ENCODE measurements around the gene NFATC2.
A peak's percentile ranks its signal among the peaks of the same experiment; 100 is the strongest.
"Not testable (repeated sequence)": the region's sequence is repeated elsewhere in the genome, so short reads cannot be mapped to it uniquely, and the experiment has no call there.

Gene NFATC2

GRCh38 chr20:51468636-51469035, 73.9 kb downstream of the NFATC2 start:
- no peak for DNase-seq

GRCh38 chr20:51467956-51468626, 74.4 kb downstream of the NFATC2 start:
- no peak for DNase-seq

GRCh38 chr20:51463998-51464397, 78.5 kb downstream of the NFATC2 start:
- no peak for DNase-seq

- no peak for DNase-seq
Measured at GRCh38 chr20:51463560-51463959, 79.0 kb downstream of the NFATC2 start.

- DNase-seq = no peak
Measured at GRCh38 chr20:51462566-51463276, 79.8 kb downstream of the NFATC2 start.

GRCh38 chr20:51461846-51462245, 80.7 kb downstream of the NFATC2 start:
- not testable (repeated sequence) for DNase-seq

- DNase-seq = no peak
Measured at GRCh38 chr20:51461306-51461705, 81.2 kb downstream of the NFATC2 start.

- DNase-seq = no peak
Measured at GRCh38 chr20:51460569-51461265, 81.8 kb downstream of the NFATC2 start.

GRCh38 chr20:51460163-51460562, 82.4 kb downstream of the NFATC2 start:
- DNase-seq = no peak

GRCh38 chr20:51458751-51459439, 83.6 kb downstream of the NFATC2 start:
- no peak for DNase-seq

GRCh38 chr20:51457533-51457932, 85.0 kb downstream of the NFATC2 start:
- no peak for DNase-seq

- peak; percentile 16 for DNase-seq
Measured at GRCh38 chr20:51456511-51457509, 85.7 kb downstream of the NFATC2 start.

GRCh38 chr20:51454250-51454865, 88.2 kb downstream of the NFATC2 start:
- DNase-seq = no peak

- no peak for DNase-seq
Measured at GRCh38 chr20:51452734-51453365, 89.7 kb downstream of the NFATC2 start.

- no peak for DNase-seq
Measured at GRCh38 chr20:51452091-51452613, 90.4 kb downstream of the NFATC2 start.

- no peak for DNase-seq
Measured at GRCh38 chr20:51451484-51451883, 91.0 kb downstream of the NFATC2 start.

- DNase-seq = no peak
Measured at GRCh38 chr20:51450984-51451383, 91.5 kb downstream of the NFATC2 start.

- no peak for DNase-seq
Measured at GRCh38 chr20:51450221-51450712, 92.3 kb downstream of the NFATC2 start.

GRCh38 chr20:51449498-51450220, 92.9 kb downstream of the NFATC2 start:
- no peak for DNase-seq

GRCh38 chr20:51447765-51448148, 94.8 kb downstream of the NFATC2 start:
- no peak for DNase-seq

All from DMS53 (cell line).